Right hindlimb (tissue), 1 donor: Measurements from ENCODE around the gene CRYGN.
A peak's percentile ranks its signal among the peaks of the same experiment; 100 is the strongest.

Source experiments
- DNase-seq: peaks from one replicate; pipeline ENCODE4 v3.0.0-alpha.2; 2018

The CRYGN gene

DNA sequence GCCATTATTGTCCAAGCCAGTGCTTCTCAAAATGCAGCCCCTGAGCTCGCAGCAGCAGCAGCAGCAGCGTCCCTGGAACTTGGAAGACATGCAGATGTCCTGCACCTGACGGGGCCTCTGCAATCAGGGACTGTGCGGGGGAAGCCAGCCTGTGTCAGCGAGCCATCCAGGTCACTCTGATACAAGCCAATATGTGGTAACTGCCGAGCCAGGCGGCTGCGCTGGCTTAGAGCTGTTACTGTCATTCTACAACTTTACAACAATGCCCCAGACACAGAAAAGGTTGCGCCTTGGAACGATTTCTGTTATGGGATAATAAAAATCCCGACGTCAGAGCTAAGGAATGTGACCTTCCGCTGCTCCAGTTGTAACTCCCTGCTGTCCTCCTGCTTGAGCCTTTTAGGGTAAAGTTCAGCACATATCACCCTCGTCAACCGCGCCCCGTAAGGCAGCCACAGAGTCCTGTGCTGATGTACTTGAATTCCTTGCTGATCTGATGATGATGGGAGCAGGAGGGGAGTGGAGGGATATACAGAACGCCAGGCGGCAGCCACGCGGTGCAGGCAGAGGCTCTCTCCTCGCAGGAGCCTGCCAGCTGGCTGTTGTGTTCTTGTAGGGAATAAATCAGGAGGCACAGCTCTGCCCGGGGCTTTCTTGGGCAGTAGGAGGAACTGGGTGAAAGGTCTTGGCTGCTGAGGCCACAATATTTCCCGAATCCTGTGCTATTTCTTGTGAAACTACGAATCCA lies 20.0 kb upstream of the CRYGN start:
- DNase-seq, result peak; percentile 89

DNA sequence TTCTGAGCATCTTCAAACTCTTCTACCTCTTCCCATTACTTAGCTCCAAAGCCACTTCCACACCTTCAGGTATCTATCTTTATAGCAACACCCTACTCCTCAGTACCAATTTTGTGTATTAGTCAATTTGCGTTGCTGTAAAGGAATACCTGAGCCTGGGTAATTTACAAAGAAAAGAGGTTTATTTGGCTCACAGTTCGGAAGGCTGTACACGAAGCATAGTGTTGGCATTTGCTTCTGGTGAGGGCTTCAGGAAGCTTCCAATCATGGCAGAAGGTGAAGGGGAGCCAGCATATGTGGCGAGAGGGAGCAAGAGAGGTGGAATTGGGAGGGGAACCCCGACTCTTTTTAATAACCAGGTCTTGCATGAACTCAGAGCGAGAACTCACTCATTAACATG lies 17.6 kb upstream of the CRYGN start:
- no peak for DNase-seq

DNA sequence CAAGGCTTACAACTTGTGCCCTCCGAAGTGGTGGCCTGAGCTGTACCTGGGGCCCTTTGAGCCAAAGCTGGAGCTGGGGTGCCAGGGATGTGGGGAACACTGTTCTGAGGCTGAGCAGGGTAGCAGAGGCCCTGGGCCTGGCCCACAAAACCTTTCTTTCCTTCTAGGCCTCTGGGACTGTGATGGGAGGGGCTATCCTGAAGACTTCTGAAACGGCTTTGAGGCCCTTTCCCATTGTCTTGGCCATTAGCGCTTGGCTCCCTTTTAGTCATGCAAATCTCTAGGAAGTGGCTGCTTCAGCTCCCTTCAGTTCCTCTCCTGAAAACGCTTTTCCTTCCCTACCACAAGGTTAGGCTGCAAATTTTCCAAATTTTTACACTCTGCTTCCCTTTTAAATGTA lies 16.8 kb upstream of the CRYGN start:
- DNase-seq, result no peak

DNA sequence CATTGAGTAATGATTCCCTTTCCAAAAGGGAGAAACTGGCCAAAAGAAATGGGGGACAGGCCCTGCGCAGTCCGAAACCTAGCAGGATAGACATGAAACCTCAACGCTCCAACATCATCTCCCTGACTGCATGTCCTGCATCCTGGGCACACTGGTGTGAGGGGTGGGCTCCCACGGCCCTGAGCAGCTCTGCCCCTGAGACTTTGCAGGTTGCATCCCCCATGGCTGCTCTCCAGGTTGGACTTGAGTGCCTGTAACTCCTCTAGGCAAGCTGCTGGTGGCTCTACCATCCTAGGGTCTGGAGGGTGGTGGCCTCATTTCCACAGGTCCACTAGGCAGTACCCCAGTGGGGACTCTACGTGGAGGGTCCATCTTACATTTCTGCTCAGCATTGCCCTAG lies 16.3 kb upstream of the CRYGN start:
- no peak for DNase-seq

DNA sequence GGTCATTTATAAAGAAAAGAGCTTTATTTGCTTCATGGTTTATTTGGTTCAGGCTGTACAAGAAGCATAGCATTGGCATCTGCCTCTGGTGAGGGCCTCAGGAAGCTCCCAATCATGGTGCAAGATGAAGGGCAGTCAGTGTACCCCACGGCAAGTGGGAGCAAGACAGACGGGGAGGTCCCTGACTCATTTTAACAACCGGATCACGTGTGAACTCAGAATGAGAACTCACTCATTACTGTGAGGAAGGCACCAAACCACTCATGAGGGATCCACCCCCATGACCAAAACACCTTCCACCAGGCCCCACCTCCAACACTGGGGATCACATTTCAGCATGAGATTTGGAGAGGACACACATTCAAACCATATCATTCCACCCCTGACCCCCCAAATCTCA lies 15.7 kb upstream of the CRYGN start:
- no peak for DNase-seq

DNA sequence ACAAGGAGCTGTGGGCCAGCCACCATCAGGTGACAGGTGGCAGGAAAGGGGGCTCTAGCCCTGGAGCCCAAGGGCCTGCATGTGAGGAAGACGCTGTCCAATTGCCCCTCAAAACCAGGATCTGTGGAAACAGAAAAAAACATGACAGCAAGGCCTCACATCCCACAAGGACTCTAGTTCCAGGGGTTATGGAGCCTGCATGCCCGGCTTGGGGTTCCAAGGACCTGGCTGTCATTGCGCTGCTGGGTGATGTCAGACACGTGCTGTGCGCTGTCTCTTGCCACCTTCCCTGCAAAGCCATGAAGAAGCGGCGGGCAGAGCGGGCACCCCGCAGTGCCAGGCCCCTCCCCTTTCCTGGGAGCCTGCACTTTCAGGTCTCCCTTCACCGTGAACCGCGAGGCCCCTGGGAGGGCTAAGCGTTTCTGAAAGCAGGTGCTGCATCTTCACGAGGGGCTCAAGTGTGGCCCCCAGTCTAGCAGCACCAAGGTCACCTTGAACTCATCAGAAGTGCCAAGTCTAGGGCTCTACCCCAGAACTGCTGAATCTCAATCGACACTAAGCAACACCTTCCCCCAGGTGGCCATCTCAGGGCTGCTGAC lies 15.1 kb upstream of the CRYGN start:
- no peak for DNase-seq

DNA sequence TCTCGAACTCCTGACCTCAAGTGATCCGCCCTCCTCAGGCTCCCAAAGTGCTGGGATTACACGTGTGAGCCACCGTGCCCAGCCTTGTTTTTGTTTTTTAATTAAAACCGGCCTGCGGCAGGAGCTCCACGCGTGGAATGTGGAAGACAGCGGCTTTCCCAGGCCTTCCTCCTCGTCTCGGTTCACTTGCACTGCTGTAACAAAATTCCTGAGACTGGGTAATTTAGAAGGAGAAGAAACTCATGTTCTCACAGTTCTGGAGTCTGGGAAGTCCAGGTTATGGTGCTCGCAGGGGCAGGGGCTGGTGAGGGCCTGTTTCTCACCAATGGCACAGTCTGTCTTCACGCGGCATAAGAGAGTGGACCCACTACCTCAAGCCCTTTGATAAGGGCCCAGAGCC lies 14.4 kb upstream of the CRYGN start:
- DNase-seq, result no peak

DNA sequence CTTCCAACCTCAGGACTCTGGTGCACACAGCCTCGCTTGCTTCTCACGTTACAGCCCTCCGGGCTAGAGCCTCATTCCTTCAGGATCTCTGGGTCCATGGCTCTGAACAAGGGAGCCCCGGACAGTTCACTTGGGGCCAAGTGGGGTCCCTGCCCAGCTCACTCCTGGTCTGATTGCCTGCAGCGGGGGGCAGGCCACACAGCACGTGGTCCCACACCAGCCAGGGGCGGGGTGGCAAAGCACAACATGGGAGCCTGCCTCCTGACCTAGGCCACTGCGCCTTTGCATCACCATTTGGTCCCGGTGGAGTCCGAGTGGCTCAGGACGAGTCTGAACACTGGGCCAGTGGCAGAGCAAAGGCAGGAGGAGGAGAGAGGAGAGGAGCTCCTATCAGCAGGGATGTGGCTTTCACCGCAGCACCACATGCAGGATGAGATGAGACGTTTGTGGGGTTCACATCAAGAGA lies 13.4 kb upstream of the CRYGN start:
- no peak for DNase-seq

DNA sequence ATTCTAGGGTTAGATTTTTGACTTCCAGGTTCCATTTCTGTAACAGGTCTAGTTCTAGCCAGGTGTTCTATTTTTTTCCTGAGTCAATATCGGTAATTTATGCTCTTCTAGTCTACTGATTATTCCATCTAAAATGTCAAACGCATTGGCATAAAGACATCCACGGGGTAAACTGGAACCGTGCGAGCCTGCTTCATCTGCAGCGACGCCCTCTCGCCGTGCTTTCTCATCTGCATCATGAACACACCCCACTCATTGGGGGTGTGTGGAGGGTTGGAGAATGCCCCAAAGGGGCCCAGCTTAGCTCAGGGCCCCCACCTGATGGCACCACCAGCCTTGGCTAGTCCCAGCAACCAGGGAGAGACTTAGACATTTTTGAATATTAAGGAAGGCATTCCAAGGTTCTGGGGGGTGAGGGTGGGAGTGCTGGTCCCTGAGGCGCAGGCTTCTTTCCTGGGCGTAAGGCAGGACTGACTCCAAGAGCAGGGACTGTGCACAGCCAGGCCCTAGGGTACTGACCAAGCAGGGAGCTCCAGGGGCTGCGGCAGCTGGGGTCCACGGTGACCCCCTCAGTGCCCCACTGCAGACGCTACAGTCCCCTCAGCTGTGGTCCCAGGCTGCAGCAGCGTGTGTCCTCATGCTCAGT lies 12.9 kb upstream of the CRYGN start:
- no peak for DNase-seq

DNA sequence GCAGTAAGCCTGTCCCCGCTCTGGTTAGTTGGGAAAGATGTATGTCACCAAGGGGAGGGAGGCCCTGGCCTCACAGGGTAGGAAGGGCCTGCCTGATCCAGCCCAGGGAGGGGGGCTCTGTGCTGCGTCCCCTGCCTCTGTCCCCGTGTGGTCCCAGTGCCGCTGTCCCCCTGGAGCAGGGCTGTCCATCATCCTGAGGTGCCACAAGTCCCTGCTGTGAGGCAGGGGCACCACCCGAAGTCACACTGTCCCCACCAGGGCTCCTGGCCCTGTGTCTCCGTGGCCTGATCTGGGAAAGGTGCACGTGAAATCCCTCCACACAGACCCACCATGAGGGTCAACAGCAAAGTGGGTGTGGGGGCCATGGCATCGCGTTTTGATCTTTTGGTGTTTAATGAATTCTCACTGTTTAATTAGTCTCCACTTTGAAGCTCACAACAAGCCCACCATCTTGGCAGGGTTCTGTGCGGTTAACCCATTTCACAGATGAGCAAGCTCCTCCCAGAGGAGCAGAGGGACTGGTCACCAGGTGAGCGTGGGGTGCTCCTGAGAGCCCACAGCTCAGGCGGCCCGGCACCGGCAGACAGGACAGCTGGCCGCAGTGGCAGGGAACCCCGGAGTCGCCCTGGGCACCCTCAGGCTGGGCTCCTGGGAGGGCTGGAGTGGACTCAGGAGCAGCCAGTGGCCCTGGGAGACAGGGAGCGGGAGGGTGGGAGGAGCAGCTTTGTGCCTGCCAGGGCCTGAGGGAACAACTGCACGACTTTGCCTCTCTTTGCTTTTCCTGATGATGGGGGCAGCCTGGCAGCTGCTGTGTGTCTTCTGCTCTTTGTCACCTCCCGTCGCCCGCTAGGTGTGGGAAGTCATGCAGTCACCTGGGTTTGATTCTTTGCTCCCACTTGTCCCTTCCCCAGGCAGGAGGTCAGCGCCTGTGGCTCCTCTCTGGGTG lies 12.0 kb upstream of the CRYGN start:
- no peak for DNase-seq

DNA sequence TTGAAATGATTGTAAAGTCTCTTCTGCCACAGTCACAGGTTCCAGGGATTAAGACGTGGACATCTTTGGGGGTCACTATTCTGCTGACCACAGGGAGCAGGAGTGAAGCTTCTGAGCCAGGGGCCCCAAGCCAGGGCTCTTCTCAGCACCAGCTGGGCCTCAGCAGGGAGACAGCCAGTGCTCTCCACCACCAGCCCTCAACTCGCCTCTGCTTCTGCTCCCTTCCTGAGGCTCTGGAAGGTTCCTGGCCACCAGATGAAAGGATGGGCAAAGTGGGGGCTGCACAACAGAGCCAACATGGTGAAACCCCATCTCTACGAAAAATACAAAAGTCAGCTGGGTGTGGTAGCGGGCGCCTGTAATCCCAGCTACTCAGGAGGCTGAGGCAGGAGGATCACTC lies 11.2 kb upstream of the CRYGN start:
- no peak for DNase-seq

DNA sequence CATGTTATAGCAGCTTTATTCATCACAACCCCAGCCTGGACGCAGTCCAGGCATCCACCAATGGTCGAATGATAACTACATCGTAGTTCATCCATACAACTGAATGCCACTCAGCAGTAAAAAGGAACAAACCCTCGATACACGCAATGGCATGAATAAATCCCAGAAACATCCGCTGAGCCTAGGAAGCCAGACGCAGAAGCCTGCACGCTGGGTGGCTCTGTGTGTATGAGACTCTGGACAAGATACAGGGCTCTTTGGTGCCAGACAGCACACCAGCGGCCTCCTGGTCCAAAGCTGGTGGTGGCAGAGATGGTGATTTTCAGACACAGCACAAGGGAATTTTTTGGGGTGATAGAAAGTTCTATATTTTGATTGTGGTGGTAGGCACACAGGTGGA lies 10.0 kb upstream of the CRYGN start:
- no peak for DNase-seq

DNA sequence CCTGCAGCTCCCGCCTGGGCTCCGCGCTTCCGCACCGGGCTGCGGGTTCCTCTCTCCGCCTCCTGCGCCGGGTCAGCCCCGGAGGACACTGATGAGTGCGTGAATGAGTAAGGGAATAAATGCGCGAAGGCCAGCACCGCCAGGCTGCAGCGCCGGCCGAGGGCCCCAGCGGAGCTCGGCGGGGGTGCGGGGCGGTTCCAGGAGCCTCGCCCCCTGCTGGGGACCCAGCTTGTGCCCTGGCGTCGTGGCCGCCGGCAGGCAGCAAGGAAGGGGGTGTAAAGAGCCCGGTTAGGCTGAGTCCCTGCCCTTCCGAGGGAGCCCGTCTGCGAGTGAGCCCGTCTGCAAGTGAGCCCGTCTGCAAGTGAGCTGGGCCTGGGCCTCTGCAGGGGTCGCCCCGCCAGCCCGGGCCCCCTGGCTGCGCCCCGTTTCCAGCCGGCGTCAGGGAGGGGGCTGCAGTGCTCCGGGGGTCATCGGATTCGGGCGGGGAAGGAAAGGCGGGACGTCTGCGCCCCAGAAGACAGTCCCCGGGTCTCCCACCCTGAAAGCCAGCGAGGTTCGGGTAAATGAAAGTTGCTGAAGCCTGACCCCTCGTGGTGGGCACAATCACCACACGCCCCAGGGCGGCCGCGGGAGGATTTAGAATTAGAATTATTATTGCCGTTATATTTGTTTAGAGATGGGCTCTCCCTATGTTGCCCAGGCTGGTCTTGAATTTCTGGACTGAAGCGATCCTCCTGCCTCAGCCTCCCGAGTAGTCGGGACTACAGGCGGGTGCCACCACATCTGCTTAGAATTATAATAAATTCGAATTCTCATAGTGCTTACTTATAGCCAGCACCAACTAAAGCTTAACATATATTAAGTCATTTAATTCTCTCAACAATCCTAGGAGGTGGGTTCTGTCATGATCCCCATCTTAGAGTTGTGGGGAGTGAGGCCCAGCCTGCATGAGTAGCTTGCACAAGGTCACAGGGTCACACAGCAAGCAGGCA lies 8.6 kb upstream of the CRYGN start:
- peak; percentile 82 for DNase-seq

DNA sequence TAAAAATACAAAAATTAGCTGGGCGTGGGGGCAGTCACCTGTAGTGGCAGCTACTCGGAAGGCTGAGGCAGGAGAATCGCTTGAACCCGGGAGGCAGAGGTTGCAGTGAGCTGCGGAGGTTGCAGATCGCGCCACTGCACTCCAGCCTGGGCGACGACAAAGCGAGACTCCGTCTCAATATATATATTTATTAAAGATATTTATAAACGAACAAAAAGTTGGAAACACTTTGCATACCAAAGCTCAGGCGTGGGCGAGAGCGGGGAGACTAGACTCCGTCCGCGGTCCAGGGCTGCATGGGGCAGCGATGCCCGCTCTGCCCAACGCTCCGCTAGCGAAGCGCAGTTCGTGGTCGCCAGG lies 7.9 kb upstream of the CRYGN start:
- DNase-seq, result no peak

DNA sequence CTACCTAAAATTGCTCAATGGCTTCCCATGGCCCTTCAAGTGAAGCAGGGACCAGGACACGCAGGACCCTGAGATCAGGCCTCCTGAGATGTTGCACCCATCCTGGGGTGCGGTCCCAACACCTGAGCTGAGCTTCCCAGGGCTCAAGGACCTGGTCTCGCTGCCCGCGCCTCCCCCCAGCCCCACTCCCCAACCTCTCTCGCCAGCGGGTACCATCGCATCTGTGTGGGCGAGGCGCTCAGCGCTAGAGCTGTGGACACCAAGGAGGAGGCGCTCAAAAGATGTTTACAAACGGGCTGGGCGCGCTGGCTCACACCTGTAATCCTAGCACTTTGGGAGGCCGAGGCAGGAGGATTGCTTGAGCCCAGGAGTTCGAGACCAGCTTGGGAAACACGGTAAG lies 7.4 kb upstream of the CRYGN start:
- no peak for DNase-seq

DNA sequence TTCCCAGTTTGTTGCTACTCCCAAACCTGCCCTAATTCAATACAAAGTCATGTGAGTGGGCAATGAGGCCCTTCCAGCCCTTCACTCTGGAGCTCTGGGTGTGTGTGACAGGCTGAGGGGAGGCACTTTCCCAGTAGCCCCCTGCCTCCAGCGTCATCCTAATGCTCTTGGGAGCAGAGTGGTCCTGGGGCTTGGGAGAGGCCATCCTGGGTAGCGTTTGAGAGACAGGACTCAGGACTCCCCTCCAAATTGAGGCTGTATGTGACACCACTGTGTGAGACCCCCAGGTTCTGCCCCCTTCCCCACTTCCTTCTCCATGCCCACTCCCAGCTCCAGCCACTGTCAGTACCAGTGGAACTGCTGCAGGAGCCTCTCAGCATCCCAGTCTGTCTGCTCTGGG lies 6.5 kb upstream of the CRYGN start:
- no peak for DNase-seq

DNA sequence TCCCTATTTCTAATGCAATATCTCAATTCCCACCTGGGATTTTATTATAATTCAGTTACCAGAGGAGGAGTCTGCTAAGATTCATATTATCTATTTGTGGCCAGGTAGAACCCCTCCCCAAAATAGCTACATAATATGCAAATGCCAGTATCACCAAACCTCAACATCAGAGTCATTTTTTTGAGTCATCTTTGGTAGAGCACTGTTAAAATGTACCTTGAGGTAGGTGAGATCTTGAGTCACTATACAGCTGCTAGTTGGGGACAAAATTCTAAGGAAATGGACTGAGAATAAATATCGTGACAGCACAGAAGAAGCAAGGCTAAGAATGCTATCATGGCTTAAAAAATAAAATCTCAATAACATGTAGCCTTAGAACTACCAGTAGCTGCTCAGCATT lies 4.7 kb upstream of the CRYGN start:
- no peak for DNase-seq

DNA sequence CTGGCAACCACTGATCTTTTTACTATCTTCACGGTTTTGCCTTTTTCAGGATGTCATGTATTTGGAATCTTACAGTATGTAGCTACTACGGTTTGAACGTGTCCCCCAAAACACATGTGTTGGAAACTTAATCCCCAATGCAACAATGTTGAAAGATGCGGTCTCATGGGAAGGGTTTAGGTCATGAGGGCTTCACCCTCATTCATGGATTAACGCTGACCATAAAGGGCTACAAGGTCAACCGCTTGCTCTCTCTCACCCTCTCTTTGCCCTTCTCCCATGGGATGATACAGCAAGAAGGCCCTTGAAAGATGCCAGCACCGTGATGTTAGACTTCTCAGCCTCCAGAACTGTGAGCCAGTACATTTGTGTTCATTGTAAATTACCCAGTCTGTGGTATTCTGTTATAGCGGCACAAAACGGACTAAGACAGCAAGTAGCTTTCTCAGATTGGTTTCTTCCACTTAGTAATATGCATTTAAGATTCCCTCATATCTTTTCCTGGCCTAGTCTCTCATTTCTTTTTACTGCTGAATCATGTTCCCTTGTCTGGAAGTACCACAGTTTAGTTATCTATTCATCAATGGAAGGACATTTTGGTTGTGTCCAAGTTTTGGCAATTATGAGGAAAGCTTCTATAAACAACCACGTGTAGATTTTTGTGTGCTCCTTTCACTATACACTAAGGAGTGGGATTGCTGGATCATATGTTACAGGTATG lies 3.0 kb upstream of the CRYGN start:
- DNase-seq, result no peak

DNA sequence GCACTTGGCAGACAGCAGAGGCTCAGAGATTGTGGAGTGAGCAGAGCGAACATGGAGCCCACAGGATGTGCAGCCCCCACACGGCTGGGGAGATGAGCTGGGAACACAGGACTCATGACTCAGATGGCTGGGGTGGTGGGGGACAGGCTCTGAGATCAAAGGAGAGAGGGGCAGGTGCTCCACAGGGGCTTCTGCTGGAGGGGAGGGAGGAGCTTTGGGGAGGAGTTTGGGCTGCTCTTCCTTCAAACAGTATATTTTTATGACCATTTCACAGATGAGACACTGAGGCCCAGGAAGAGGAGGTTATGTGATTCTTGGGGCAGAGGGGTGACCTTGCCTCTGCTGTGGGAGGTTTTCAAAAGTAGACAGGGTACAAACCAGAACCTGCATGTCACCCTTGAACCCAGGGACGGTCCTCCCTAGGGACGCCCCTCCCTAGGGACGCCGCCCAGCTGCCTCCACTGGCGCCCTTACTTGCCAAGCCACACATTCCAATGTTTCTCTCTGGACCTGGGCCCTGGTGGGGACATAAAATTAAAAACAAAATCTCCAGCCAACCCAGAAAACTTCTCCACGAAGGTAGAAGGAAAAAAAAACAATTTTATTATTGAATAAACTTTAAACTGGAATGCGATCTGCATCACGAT lies 981 bp upstream of the CRYGN start:
- DNase-seq, result no peak

DNA sequence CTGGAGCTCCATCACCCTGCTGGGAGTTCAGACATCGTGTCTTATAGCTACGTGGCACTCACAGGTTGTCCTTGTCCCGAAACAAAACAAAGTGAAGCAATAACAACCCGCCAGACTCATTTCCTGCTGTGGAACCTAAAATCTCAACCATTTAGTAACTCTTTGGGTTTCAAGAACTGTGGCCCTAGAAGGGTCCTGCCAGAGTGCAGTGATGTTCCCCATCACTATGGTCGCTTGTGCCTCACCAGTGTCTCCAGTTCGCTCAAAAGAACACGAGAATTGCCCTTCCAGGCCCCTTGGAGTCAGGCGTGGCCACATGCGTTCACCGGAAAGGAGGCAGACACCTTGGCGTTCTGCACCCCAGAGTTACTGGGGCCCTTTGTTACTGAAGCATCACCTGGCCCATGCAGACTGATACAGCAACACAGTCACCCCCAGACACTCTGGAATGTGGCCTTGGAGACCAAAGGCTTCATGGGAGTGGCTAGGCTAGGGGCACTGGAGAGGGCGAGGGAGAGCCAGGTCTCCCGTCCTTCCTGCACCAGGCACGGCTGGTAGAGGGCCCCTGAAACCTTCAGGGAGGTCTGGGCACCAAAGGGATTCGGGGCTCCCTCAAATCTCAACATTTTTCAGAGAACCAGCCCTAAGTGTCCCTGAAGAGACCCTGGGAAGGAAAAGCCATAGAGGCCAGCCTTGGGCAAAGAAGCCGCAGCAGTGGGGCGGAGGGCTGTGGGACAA lies 908 bp downstream of the CRYGN start:
- DNase-seq, result no peak
